Immature natural killer cell (primary cell): Measurements from ENCODE around the gene HOXD11. TPM values are rescaled to one million over a fixed set of nuclear protein-coding genes. Genes with fewer than 3 reads are reported as not detected.
A peak's percentile ranks its signal among the peaks of the same experiment; 100 is the strongest.

Source experiments
- DNase-seq, 3 donors: peaks; one replicate each; pipeline ENCODE4 v3.0.0; 2022; ENCODE audit warnings: mixed read lengths in 1 of 3
- H3K27ac Mint-ChIP-seq, 6 donors: one replicate each; pipeline ENCODE4 v1.8.0; 2020; ENCODE audit warnings: mixed read lengths in 6 of 6, mild to moderate bottlenecking in 5 of 6, inconsistent platforms in 4 of 6, moderate library complexity in 3 of 6
- H3K27me3 Mint-ChIP-seq, 3 donors: one replicate each; pipeline ENCODE4 v1.8.0; 2020 to 2021; ENCODE audit warnings: low read depth in 3 of 3, mild to moderate bottlenecking in 3 of 3, mixed read lengths in 3 of 3, moderate library complexity in 3 of 3, inconsistent platforms in 1 of 3
- H3K36me3 Mint-ChIP-seq, 3 donors: one replicate each; pipeline ENCODE4 v1.8.0; 2020; ENCODE audit warnings: mixed read lengths in 3 of 3, inconsistent platforms in 2 of 3, mild to moderate bottlenecking in 2 of 3
- H3K4me1 Mint-ChIP-seq, 2 donors: one replicate each; pipeline ENCODE4 v1.8.0; 2020; ENCODE audit warnings: inconsistent platforms in 2 of 2, mild to moderate bottlenecking in 2 of 2, mixed read lengths in 2 of 2, moderate library complexity in 1 of 2
- H3K4me3 Mint-ChIP-seq, 5 donors: one replicate each; pipeline ENCODE4 v1.8.0; 2020; ENCODE audit warnings: mild to moderate bottlenecking in 5 of 5, mixed read lengths in 5 of 5, inconsistent platforms in 3 of 5, moderate library complexity in 3 of 5
- H3K9me3 Mint-ChIP-seq, 6 donors: one replicate each; pipeline ENCODE4 v1.8.0; 2020; ENCODE audit warnings: mild to moderate bottlenecking in 6 of 6, mixed read lengths in 6 of 6, inconsistent platforms in 4 of 6, moderate library complexity in 3 of 6
- polyA plus RNA-seq, 3 donors: library from polyadenylated mRNA; unstranded; fragments of 300-500 nt; fragmentation: Illumina TruSeq; gene quantifications; one replicate each; pipeline ENCODE4 v1.2.3, GENCODE V29; 2021

Gene HOXD11
- polyA plus RNA-seq, 3 donors from 2014 or later: not detected

DNA sequence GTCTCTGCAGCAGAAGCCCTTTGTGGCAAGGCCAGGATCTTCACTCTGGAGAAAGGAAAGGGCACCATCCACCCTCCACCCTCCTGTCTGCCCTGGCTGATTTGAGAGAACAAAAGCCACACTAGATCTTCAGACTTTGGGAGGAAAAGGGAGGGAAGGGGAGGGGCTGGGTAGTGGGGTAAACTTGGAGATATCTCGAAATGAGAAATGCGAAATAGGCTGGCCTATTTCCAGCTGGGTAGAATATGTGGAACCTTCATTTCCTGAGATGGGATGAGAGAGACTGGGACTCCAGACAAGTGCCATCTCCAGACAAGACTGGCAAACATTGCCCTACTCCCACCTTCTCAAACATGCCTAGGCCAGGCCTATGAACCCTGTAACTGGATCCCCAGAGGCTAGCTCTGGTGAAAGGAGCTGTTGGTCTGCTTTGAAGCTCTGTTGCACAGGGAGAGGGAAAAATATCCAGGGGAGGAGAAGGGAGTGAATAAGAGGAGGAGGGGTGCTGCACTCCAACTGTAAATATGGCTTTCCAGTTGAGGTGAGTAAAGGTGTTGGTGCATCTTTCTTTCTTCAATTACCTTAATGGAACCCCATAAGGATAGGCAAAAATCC is 5.8 kb upstream of the HOXD11 start:
- Mint-ChIP-seq H3K9me3 (peaks cover 0 to 12% (median 0%) of the 10 kb centered on the region in 6 donors), H3K27me3 (peaks cover 62 to 74% (median 66%) of the 10 kb centered on the region in 3 donors), H3K4me3 (no peak overlapping the region), H3K4me1 (peaks cover 21 to 24% of the 10 kb centered on the region in 2 donors), H3K27ac (no peak overlapping the region), H3K36me3 (peaks cover 0 to 9% (median 0%) of the 10 kb centered on the region in 3 donors)
- DNase-seq: no peak

DNA sequence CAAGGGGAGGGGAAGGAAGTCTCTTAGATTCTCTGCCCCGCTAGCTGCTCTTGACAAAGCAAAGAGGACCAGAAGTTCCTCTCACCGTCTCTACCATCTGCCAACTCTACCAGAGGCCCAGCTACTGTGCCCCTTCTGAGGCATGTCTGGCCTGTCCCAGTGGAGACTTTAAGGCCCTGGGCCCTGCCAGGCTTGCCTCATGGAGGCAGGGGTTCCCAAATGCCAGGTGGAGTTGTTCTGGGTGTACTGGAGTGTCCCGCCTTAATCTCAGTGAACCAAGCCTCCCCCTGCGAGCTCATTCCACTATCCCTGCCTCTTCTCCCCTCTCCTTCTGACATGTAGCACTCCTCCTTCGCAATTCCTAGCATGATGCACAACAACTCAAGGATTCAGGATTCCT is 5.2 kb upstream of the HOXD11 start:
- H3K4me3 Mint-ChIP-seq: no peak overlapping the region
- peaks cover 0 to 8% (median 0%) of the 10 kb centered on the region in 6 donors for H3K9me3 Mint-ChIP-seq
- DNase-seq: no peak
- peaks cover 61 to 71% (median 65%) of the 10 kb centered on the region in 3 donors for H3K27me3 Mint-ChIP-seq
- peaks cover 0 to 6% (median 0%) of the 10 kb centered on the region in 3 donors for H3K36me3 Mint-ChIP-seq
- H3K4me1 Mint-ChIP-seq: peaks cover 17 to 22% of the 10 kb centered on the region in 2 donors
- H3K27ac Mint-ChIP-seq: no peak overlapping the region

DNA sequence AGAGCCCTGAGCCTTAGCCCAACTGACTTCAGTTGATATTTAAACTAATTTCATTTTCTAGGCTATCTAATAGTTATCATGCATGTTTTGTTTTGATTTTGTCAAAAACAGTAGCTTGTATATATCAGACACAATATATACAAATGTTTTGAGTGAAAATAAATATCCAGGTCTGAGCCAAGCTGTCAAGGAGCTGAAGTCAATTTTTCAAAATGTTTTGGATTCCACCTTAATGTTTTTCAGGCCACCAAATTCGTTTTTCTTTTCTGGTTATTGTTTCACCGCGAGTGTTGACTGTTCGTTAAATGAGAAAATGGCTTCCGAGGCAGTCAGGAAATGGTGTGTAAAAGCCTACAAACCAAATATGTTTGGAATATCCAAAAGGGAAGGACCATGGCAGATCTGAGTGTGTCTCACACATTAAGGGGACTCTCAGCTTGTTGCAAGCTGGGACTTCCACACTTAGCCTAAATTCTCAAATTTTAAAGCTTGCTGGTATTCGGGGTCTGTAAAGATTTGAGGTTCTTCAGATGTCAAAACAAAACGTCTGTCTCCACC is 4.7 kb upstream of the HOXD11 start:
- Mint-ChIP-seq H3K36me3 (peaks cover 0 to 6% (median 0%) of the 10 kb centered on the region in 3 donors), H3K27ac (no peak overlapping the region), H3K27me3 (peaks cover 63 to 69% (median 65%) of the 10 kb centered on the region in 3 donors), H3K4me1 (peaks cover 14 to 16% of the 10 kb centered on the region in 2 donors), H3K9me3 (peaks cover 0 to 8% (median 0%) of the 10 kb centered on the region in 6 donors), H3K4me3 (no peak overlapping the region)
- DNase-seq: no peak

DNA sequence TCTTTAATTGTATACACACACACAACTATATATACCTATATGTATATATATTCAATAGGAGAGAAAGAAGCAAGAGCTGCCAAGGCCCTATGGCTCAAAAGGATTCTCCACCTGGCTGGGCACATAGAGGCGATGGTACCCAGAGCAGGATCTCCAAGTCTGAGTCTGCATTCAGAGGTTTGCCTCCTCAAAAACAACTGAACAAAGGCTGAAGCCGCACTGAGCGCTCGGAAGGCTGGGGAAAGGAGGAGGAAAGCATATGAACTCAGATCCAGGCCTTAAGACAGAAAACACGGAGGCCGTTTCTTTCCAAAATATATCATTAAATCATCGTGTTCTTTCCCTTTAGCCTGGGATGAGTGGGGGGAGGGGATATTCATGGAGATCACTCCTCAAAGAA is 3.9 kb upstream of the HOXD11 start:
- DNase-seq: no peak
- no peak overlapping the region for H3K27ac Mint-ChIP-seq
- H3K4me1 Mint-ChIP-seq: peaks cover 8 to 10% of the 10 kb centered on the region in 2 donors
- H3K27me3 Mint-ChIP-seq: peaks cover 58 to 62% (median 58%) of the 10 kb centered on the region in 3 donors
- H3K36me3 Mint-ChIP-seq: peaks cover 0 to 6% (median 0%) of the 10 kb centered on the region in 3 donors
- peaks cover 0 to 8% (median 0%) of the 10 kb centered on the region in 6 donors for H3K9me3 Mint-ChIP-seq
- H3K4me3 Mint-ChIP-seq: no peak overlapping the region

DNA sequence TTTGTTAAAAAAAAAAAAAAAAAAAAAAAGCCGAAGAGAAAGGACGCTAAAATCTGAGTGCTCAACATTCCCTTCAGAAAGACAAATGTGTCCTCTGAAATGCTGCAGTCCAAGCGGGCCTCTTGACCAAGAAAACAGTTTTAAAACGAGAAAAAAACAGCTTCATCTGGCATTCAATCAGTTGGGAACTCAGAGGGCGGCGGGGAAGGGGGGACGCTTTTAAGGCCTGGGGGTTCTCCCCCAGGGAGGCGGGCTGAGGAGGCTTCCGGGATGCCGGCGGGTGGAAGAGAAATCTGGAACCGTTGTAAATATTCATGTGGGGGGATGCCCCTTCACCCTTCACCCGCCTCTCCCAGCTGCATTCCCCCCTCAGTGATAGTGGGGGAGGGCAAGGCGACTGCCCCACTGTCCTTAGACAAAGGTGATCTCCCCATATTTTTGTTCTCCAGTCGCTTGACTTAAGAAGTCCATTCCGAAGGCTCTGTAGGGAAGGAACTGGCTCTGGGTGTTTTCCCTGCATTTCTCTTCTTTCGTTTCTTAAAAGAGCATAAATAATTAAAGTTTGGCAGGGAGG is 3.3 kb upstream of the HOXD11 start:
- peaks cover 56 to 65% (median 61%) of the 10 kb centered on the region in 3 donors for H3K27me3 Mint-ChIP-seq
- peaks cover 0 to 6% (median 0%) of the 10 kb centered on the region in 3 donors for H3K36me3 Mint-ChIP-seq
- DNase-seq: no peak
- peaks cover 0 to 8% (median 0%) of the 10 kb centered on the region in 6 donors for H3K9me3 Mint-ChIP-seq
- H3K27ac Mint-ChIP-seq: no peak overlapping the region
- H3K4me3 Mint-ChIP-seq: no peak overlapping the region
- H3K4me1 Mint-ChIP-seq: peaks cover 11% of the 10 kb centered on the region in 2 donors

DNA sequence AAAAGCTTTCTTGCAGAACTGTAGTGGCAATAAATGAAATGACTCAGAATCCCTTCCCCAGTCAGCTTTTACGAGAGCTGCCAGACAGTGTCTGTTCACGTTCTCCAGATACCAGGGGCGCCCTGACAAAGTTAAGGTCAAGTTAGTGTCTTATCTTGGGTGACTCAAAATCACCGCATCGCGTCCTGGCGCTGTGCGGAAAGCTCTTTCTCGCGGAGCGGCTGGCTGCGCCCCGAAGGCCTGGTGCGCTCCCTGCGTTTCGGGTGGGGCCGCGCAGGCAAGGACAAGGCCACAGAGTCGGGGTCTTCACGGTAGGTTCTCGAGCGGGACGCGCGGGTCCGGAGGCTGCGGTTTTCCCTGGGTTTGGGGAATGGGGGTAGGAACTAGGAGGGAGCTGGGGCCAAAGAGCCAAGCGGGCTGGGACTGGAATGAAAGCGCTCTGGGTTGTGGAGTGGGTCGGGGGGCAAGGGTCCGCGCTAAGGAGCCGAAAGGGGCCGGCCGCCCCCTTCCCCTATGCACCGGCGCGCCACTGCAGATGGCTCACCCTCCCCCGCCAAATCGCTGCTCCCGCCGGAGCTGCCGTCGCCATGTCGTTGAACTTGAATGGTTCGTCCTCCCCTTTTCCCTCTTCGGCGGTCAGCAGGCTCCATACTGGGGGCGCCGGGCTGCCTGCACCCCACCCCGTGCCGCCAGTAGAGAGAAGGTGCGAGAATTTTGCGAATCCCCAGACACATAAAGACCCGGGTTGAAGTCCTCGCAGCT is 2.6 kb upstream of the HOXD11 start:
- Mint-ChIP-seq H3K27me3 (peaks cover 55 to 65% (median 62%) of the 10 kb centered on the region in 3 donors), H3K4me1 (peaks cover 13 to 17% of the 10 kb centered on the region in 2 donors), H3K9me3 (peaks cover 0 to 10% (median 0%) of the 10 kb centered on the region in 6 donors), H3K27ac (no peak overlapping the region), H3K4me3 (no peak overlapping the region), H3K36me3 (peaks cover 0 to 9% (median 0%) of the 10 kb centered on the region in 3 donors)
- no peak for DNase-seq

DNA sequence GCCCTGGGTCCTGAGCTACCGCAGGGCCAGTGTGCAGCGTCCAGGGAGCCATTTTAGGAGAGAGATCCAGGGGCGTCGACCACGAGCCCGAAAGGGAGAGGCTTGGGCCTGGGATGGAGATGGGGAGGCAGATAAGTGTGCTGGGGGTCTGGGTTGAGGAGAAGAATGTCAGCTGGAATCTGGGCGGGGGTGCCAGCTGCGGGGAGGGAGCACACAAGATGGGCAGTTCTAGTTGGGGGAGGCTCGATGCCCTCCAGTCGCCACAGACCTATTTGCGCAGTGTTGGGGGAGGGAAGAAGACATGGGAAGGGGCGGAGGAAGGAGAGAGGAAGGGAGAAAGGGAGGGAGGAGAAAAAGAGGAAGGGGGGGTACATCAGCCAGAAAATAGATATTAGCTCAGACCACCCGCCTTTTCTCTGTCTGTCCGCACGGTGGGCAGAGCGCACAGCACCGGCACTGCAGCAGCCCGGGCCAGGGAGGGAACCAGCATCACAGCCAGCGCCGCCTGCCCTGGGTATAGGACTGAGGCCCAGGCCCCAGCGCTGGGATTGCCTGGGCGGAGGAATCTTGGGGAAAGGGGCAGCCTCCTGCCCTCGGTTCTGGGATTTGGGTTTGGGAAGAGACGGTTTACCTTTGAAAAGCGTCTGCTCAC is 1.9 kb upstream of the HOXD11 start:
- no peak overlapping the region for H3K27ac Mint-ChIP-seq
- H3K36me3 Mint-ChIP-seq: peaks cover 0 to 10% (median 0%) of the 10 kb centered on the region in 3 donors
- H3K4me3 Mint-ChIP-seq: no peak overlapping the region
- H3K27me3 Mint-ChIP-seq: peaks cover 60 to 69% (median 69%) of the 10 kb centered on the region in 3 donors
- H3K9me3 Mint-ChIP-seq: peaks cover 0 to 17% (median 0%) of the 10 kb centered on the region in 6 donors
- no peak for DNase-seq
- H3K4me1 Mint-ChIP-seq: peaks cover 13 to 19% of the 10 kb centered on the region in 2 donors

DNA sequence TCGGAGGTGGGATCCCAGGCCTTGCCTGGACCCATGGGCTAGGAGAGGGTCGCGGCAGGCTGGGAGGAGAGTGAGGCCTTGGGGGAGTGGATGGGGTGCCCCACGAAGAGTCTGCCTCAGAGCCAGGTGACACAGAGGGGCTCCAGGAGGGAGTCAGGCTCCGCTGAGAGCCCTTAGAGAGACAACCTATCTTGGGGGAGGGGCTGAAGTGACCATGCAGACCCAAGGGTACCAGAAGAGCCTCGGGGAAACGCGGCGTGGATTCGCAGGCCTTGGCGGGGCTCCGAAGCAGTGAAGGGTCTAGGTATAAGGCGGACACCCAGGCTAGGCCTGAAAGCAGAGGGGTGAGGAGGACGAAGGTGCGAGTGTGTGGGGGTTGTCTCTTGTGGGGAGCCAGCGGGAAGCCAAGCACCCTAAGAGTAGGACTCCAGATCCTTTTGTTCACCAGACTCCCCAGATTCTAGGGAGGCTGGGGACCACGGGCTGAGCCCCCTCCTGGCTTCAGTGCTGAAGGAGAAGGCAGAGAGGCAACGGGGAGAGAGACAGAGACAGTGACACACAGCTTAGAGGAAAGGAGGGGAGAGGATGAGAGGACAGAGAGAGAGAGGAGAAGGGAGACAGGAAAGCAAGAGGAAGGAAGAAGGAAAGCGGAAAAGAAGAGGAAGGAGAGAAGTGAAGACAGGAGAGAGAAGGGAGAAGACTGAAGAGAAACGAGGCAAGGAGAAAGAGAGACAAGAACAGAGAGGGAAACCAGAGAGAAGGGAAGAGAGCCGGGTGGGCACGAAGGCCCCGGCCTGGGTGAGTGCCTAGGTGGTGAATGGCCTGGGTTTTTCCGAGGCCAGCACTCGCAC is 1.1 kb upstream of the HOXD11 start:
- Mint-ChIP-seq H3K36me3 (peaks cover 0 to 10% (median 0%) of the 10 kb centered on the region in 3 donors), H3K4me3 (peak overlapping the region in 4 of 5 donors; percentile 12 to 85 (median 32)), H3K4me1 (peaks cover 13 to 19% of the 10 kb centered on the region in 2 donors), H3K27me3 (peaks cover 62 to 70% (median 68%) of the 10 kb centered on the region in 3 donors), H3K9me3 (peaks cover 0 to 17% (median under 1%) of the 10 kb centered on the region in 6 donors), H3K27ac (peak overlapping the region in 2 of 6 donors; percentile 31 to 39)
- no peak for DNase-seq

DNA sequence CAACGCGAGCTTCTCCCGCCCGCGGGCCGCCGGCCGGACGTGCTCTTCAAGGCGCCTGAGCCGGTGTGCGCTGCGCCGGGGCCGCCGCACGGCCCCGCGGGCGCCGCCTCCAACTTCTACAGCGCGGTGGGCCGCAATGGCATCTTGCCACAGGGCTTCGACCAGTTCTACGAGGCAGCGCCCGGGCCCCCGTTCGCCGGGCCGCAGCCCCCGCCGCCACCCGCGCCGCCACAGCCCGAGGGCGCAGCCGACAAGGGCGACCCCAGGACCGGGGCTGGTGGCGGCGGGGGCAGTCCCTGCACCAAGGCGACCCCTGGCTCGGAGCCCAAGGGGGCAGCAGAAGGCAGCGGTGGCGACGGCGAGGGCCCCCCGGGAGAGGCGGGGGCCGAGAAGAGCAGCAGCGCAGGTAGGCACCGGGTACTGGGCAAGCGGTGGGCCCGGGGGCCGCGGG is 676 bp downstream of the HOXD11 start:
- no peak for DNase-seq
- Mint-ChIP-seq H3K9me3 (peaks cover 0 to 17% (median under 1%) of the 10 kb centered on the region in 6 donors), H3K36me3 (peaks cover 0 to 10% (median 0%) of the 10 kb centered on the region in 3 donors), H3K27me3 (peaks cover 57 to 82% (median 71%) of the 10 kb centered on the region in 3 donors), H3K4me3 (no peak overlapping the region), H3K27ac (no peak overlapping the region), H3K4me1 (peaks cover 13 to 19% of the 10 kb centered on the region in 2 donors)

DNA sequence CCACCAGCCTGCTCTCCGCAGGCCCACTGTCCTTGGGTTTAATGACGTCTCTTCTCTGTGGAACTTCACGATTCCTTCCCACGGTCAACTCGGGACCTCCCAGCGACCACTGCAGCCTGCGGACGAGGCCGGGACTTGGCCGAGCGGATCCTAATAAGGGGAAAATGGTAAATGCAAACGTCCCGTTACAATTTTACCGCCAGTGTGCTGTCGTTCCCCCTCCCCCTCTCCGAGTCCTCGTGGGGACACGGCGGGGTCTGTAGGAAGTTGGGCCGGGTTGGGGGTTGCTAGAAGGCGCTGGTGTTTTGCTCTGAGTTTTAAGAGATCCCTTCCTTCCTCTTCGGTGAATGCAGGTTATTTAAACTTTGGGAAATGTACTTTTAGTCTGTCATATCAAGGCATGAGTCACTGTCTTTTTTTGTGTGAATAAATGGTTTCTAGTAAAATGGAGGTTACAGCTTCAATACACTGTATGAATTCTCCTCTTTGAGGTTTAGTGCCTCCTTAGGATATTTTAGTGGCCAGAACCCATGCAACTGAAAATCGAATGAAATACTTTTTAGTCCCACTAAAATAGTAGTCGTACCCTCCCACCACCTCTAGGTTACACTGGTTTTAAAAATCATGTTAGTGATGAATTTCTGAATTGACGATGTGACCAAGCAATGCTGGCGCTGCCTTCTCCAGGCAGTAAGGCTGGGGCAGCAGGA is 2.3 kb downstream of the HOXD11 start:
- no peak for DNase-seq
- Mint-ChIP-seq H3K36me3 (peaks cover 0 to 10% (median 0%) of the 10 kb centered on the region in 3 donors), H3K4me3 (peak overlapping the region in 2 of 5 donors; percentile 34 to 50), H3K27ac (peak overlapping the region in 1 of 6 donors; percentile 47), H3K9me3 (peaks cover 0 to 17% (median under 1%) of the 10 kb centered on the region in 6 donors), H3K27me3 (peaks cover 56 to 84% (median 76%) of the 10 kb centered on the region in 3 donors), H3K4me1 (peaks cover 13 to 19% of the 10 kb centered on the region in 2 donors)

DNA sequence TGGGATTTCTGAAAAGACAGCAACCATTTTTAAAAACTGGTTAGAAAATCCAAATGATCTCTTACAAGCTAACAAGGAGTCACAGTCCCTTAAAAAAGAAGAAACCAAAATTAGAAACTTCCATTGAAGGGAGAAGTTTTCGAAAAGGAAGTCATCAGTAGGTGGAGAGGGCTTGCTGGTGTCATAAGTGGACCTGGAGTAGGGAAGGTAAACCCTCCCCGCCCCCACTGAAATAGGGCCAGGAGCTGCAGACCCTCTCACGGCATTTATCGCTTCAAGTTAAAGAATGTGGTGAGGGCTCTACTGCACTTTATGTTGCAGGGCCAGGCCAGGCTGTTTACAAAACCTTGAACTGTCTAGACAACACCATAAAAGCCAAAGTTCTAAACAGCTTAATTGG is 2.9 kb downstream of the HOXD11 start:
- Mint-ChIP-seq H3K4me1 (peaks cover 13 to 19% of the 10 kb centered on the region in 2 donors), H3K36me3 (peaks cover 0 to 10% (median 0%) of the 10 kb centered on the region in 3 donors), H3K4me3 (no peak overlapping the region), H3K9me3 (peaks cover 0 to 17% (median under 1%) of the 10 kb centered on the region in 6 donors), H3K27ac (peak overlapping the region in 1 of 6 donors; percentile 47), H3K27me3 (peaks cover 52 to 81% (median 81%) of the 10 kb centered on the region in 3 donors)
- no peak for DNase-seq
